Measurements from ENCODE around the gene ARSA. TPM values are rescaled to one million over a fixed set of nuclear protein-coding genes. Genes with fewer than 3 reads are reported as not detected.

ARSA gene
- polyA plus RNA-seq, 2 of the 4 experiments (the other 2 are of a cell fraction), result 7.7 to 19.5 TPM

- H3K4me2 ChIP-seq, result no peak overlapping the region
- FAIRE-seq (no peak), ATAC-seq (no peak), DNase-seq (ENCODE audit: low read depth in 1 of 2, low spot score in 1 of 2) (no peak)
- H3K9me3 ChIP-seq, result no peaks in the 10 kb centered on the region
- peaks cover 4% of the 10 kb centered on the region; the same call in 1 of the 3 replicates for H3K4me1 ChIP-seq
- CTCF ChIA-PET, result interaction anchor here (0.7 kb wide), 1 partner anchor 34 kb away, joined by 3 read pairs; no protein-coding TSS in a partner anchor
- H3K27ac ChIP-seq, result no peak overlapping the region
- 97% methylated on average over 16 of the region's 70 CpGs for WGBS (ENCODE audit: missing lambda C conversion rate)
- POLR2A ChIA-PET, result no interaction called here
- no peak overlapping the region for H3K4me3 ChIP-seq
- TF ChIP-seq HES2 (IDR thresholded peaks at IDR 0.05) (no peak), MAZ (IDR thresholded peaks at IDR 0.05; ENCODE audit: borderline replicate concordance, low read depth, low read length) (no peak), ATOH8 (CRISPR knock-in tag; IDR thresholded peaks at IDR 0.05; ENCODE audit: low read depth) (no peak), NPAS2 (CRISPR knock-in tag; IDR thresholded peaks at IDR 0.05; ENCODE audit: borderline replicate concordance) (no peak), E2F6 (IDR thresholded peaks at IDR 0.05; ENCODE audit: borderline replicate concordance, low read depth) (no peak), MAFK (IDR thresholded peaks at IDR 0.05; ENCODE audit: partially characterized antibody) (no peak), CTCF (IDR thresholded peaks at IDR 0.05) (no peak), ESRRA (IDR thresholded peaks at IDR 0.05; ENCODE audit: borderline replicate concordance, low read length) (no peak), RARB (CRISPR knock-in tag; IDR thresholded peaks at IDR 0.05) (no peak), FOXS1 (CRISPR knock-in tag; IDR thresholded peaks at IDR 0.05) (no peak), JUN (IDR thresholded peaks at IDR 0.05) (no peak), JUNB (IDR thresholded peaks at IDR 0.05) (no peak), FOSL2 (IDR thresholded peaks at IDR 0.05) (no peak), FOSL2 (CRISPR knock-in tag; IDR thresholded peaks at IDR 0.05) (no peak), MYC (IDR thresholded peaks at IDR 0.05; ENCODE audit: borderline replicate concordance, low read length) (no peak), PBX3 (IDR thresholded peaks at IDR 0.05) (no peak), RCOR1 (IDR thresholded peaks at IDR 0.05; ENCODE audit: low read depth, low read length) (no peak), SMC3 (IDR thresholded peaks at IDR 0.05) (no peak), HDAC2 (IDR thresholded peaks at IDR 0.05) (no peak), POLR2A (IDR thresholded peaks at IDR 0.05; ENCODE audit: low read length) (no peak), ELK1 (IDR thresholded peaks at IDR 0.05; ENCODE audit: low read depth, low read length) (no peak)
Measured at GRCh38 chr22:50603511-50604255, 24.3 kb downstream of the ARSA start.

GRCh38 chr22:50602338-50602700 is 25.6 kb downstream of the ARSA start:
- no peak for FAIRE-seq
- ChIA-PET POLR2A (no interaction called here), CTCF (interaction anchor here (1.3 kb wide), 1 partner anchor 77 kb away, joined by 4 read pairs; the partner anchor contains the start of gene SCO2)
- H3K27ac ChIP-seq, result no peak overlapping the region
- no peaks in the 10 kb centered on the region for H3K9me3 ChIP-seq
- no peak overlapping the region for H3K4me3 ChIP-seq
- ATAC-seq, result no peak
- DNase-seq (ENCODE audit: low read depth in 1 of 2, low spot score in 1 of 2), result no peak
- H3K4me1 ChIP-seq, result peaks cover 4% of the 10 kb centered on the region; the same call in 1 of the 3 replicates
- no peak overlapping the region for H3K4me2 ChIP-seq
- WGBS (ENCODE audit: missing lambda C conversion rate), result 62% methylated on average over 2 of the region's 2 CpGs
- TF ChIP-seq BHLHE40 (IDR thresholded peaks at IDR 0.05; ENCODE audit: low read depth, low read length) (no peak), ATOH8 (CRISPR knock-in tag; IDR thresholded peaks at IDR 0.05; ENCODE audit: low read depth) (no peak), REST (IDR thresholded peaks at IDR 0.05) (no peak), MYC (IDR thresholded peaks at IDR 0.05; ENCODE audit: borderline replicate concordance, low read length) (no peak), GATA3 (IDR thresholded peaks at IDR 0.05; ENCODE audit: borderline replicate concordance) (no peak), HOXB13 (CRISPR knock-in tag; IDR thresholded peaks at IDR 0.05; ENCODE audit: low read depth) (no peak), JUNB (IDR thresholded peaks at IDR 0.05) (no peak), EP300 (IDR thresholded peaks at IDR 0.05) (no peak), RAD21 (conservative IDR thresholded peaks at IDR 0.05 in 1 of 2, IDR thresholded peaks at IDR 0.05 in 1 of 2) (no peak)
